ENCODE data around the gene RASA3. TPM values are rescaled to one million over a fixed set of nuclear protein-coding genes. Genes with fewer than 3 reads are reported as not detected.

RASA3 gene
- total RNA-seq, 1 experiment from 2014 or later = 0.26 TPM

- CTCF ChIA-PET = no interaction called here
- intact Hi-C loops (cut with micrococcal nuclease; ENCODE audit: unreplicated experiment) = no loop called here
- Mint-ChIP-seq H3K9me3 (ENCODE audit: low read depth, unreplicated experiment) (peaks cover 7% of the 10 kb centered on the region), H3K4me1 (ENCODE audit: low read depth, unreplicated experiment) (no peaks in the 10 kb centered on the region), H3K4me3 (ENCODE audit: low read depth, unreplicated experiment) (no peak overlapping the region), H3K36me3 (ENCODE audit: insufficient read depth, unreplicated experiment) (no peaks in the 10 kb centered on the region), H3K27me3 (ENCODE audit: unreplicated experiment) (peaks cover 12% of the 10 kb centered on the region), H3K27ac (ENCODE audit: unreplicated experiment) (no peak overlapping the region)
- BruUV-seq (replicated peaks) = no TSS peak
- TF ChIP-seq, protein P1, sequence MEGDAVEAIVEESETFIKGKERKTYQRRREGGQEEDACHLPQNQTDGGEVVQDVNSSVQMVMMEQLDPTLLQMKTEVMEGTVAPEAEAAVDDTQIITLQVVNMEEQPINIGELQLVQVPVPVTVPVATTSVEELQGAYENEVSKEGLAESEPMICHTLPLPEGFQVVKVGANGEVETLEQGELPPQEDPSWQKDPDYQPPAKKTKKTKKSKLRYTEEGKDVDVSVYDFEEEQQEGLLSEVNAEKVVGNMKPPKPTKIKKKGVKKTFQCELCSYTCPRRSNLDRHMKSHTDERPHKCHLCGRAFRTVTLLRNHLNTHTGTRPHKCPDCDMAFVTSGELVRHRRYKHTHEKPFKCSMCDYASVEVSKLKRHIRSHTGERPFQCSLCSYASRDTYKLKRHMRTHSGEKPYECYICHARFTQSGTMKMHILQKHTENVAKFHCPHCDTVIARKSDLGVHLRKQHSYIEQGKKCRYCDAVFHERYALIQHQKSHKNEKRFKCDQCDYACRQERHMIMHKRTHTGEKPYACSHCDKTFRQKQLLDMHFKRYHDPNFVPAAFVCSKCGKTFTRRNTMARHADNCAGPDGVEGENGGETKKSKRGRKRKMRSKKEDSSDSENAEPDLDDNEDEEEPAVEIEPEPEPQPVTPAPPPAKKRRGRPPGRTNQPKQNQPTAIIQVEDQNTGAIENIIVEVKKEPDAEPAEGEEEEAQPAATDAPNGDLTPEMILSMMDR (IDR thresholded peaks at IDR 0.05; ENCODE audit: unreplicated experiment) = no peak
- DNase-seq = no peak
Measured at GRCh38 chr13:114153485-114154080, 21.2 kb upstream of the RASA3 start.

DNA sequence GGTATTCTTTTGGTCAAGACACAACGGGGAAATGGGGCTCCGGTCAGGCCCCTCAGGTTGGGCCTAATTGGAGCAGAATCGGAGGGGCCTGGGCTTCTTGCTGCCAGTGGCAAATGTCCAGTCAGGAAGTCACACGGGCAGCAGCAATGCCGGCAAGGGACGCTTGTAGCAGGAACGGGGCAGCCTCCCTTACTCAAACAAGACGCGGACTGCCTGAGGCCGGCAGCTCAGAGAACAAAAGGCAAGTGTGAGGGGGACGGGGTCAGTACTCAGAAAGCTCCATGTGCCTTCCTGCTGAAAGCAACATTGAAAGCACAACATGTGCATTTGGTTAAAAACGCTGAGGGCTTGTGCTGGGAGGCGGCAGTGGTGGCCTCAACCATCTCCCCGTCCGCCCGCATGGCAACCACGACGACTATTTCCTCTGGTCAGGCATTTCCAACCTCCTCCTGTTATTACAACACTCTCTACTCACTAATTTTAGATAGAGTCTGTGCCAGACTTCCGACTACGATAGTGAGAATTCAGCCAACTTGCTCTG is 20.5 kb upstream of the RASA3 start:
- intact Hi-C loops (cut with micrococcal nuclease; ENCODE audit: unreplicated experiment) = no loop called here
- Mint-ChIP-seq H3K36me3 (ENCODE audit: insufficient read depth, unreplicated experiment) (no peaks in the 10 kb centered on the region), H3K4me3 (ENCODE audit: low read depth, unreplicated experiment) (no peak overlapping the region), H3K27ac (ENCODE audit: unreplicated experiment) (no peak overlapping the region), H3K4me1 (ENCODE audit: low read depth, unreplicated experiment) (no peaks in the 10 kb centered on the region), H3K27me3 (ENCODE audit: unreplicated experiment) (peaks cover 12% of the 10 kb centered on the region), H3K9me3 (ENCODE audit: low read depth, unreplicated experiment) (peaks cover 7% of the 10 kb centered on the region)
- no TSS peak for BruUV-seq (replicated peaks)
- CTCF ChIA-PET = no interaction called here
- TF ChIP-seq, protein P1 (IDR thresholded peaks at IDR 0.05; ENCODE audit: unreplicated experiment) = no peak
- no peak for DNase-seq

DNA sequence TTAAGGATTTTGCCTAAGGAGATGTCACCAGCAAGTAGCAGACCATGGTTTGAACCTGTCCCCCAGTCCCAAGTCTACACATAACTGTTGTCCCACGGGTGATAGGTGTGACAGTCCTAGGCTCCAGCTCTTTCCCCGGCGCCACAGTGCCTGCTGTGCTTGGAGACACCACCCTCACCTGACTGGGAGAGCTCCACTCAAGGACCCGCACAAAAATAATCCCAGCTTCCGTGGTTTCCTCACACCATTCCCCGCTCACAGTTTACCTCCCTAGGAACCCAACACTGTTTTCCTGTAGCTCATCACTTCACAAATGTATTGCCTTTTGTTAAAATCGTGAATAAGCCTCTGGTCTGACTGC is 19.8 kb upstream of the RASA3 start:
- TF ChIP-seq, protein P1 (IDR thresholded peaks at IDR 0.05; ENCODE audit: unreplicated experiment) = no peak
- intact Hi-C loops (cut with micrococcal nuclease; ENCODE audit: unreplicated experiment) = no loop called here
- Mint-ChIP-seq H3K27ac (ENCODE audit: unreplicated experiment) (no peak overlapping the region), H3K4me3 (ENCODE audit: low read depth, unreplicated experiment) (no peak overlapping the region), H3K4me1 (ENCODE audit: low read depth, unreplicated experiment) (no peaks in the 10 kb centered on the region), H3K9me3 (ENCODE audit: low read depth, unreplicated experiment) (peaks cover 7% of the 10 kb centered on the region), H3K27me3 (ENCODE audit: unreplicated experiment) (peaks cover 12% of the 10 kb centered on the region), H3K36me3 (ENCODE audit: insufficient read depth, unreplicated experiment) (no peaks in the 10 kb centered on the region)
- CTCF ChIA-PET = no interaction called here
- no TSS peak for BruUV-seq (replicated peaks)
- DNase-seq = no peak

DNA sequence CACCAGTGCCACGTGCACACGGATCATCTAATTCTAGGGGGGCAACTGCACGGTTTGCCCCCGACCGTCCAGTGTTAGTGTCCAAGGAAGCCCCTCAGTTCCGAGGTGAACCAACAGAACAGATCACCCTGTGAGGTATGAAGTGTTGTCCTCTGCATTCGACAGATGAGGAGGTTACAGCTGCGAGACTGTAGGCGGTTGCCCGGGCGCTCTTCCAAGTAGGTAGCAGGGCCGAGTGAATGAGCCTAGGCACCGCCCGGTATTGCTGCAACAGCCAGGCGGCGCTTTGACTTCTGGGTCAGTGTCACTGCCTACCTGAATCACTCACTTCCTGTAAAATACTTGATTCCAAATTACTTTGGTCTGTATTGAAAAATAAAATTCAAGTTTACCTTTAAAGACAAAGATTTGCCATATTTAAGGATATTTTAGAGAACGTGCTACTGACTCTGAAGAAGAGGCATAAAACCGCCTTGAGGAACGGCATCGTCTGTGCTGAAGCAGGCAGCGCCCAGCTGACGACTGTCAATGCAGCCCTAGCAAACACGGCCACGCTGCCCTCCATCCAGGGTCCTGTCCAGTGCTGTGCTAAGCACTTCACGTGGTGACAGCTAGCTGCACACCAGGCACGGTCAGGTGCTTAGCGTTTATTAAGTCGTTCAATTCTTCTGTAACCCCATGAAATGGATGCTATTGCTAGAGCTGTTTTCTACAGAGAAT is 19.3 kb upstream of the RASA3 start:
- H3K27ac Mint-ChIP-seq (ENCODE audit: unreplicated experiment) = no peak overlapping the region
- peaks cover 12% of the 10 kb centered on the region for H3K27me3 Mint-ChIP-seq (ENCODE audit: unreplicated experiment)
- CTCF ChIA-PET = no interaction called here
- BruUV-seq (replicated peaks) = no TSS peak
- intact Hi-C loops (cut with micrococcal nuclease; ENCODE audit: unreplicated experiment) = no loop called here
- no peaks in the 10 kb centered on the region for H3K36me3 Mint-ChIP-seq (ENCODE audit: insufficient read depth, unreplicated experiment)
- peak; percentile 45 for DNase-seq
- no peak overlapping the region for H3K4me3 Mint-ChIP-seq (ENCODE audit: low read depth, unreplicated experiment)
- H3K4me1 Mint-ChIP-seq (ENCODE audit: low read depth, unreplicated experiment) = no peaks in the 10 kb centered on the region
- H3K9me3 Mint-ChIP-seq (ENCODE audit: low read depth, unreplicated experiment) = peaks cover 7% of the 10 kb centered on the region
- TF ChIP-seq, protein P1 (IDR thresholded peaks at IDR 0.05; ENCODE audit: unreplicated experiment) = no peak
